HepG2 (cell line): ENCODE measurements around the gene BRPF1.

ENCODE experiments used
- EZH2 ChIP-seq: conservative IDR thresholded peaks from 2 replicates; pipeline ENCODE4 v1.6.1; 2012; ENCODE audit warnings: mild to moderate bottlenecking, low read depth, low read length, moderate library complexity
- FIP1L1 ChIP-seq: fragments of 200-400 bp; formaldehyde crosslinking; IDR thresholded peaks from 2 replicates; pipeline ENCODE4 v1.6.1; 2018; ENCODE audit warnings: low read depth, mild to moderate bottlenecking, low read length, moderate library complexity, borderline replicate concordance; ENCODE audit not compliant: insufficient read depth
- IRF1 ChIP-seq: sonication (generic); formaldehyde crosslinking; IDR thresholded peaks from 2 replicates; pipeline ENCODE4 v1.4.0; 2020; ENCODE audit warnings: low read depth, mild to moderate bottlenecking, missing genetic modification reagents
- MYNN ChIP-seq: sonication (generic); formaldehyde crosslinking; IDR thresholded peaks from 2 replicates; pipeline ENCODE4 v1.4.0; 2020; ENCODE audit warnings: mild to moderate bottlenecking, low read depth, missing genetic modification reagents
- NFYB ChIP-seq: sonication (generic); formaldehyde crosslinking; IDR thresholded peaks from 2 replicates; pipeline ENCODE4 v1.4.0; 2020; ENCODE audit warnings: missing genetic modification reagents
- NR1H2 ChIP-seq: sonication (generic); formaldehyde crosslinking; IDR thresholded peaks from 2 replicates; pipeline ENCODE4 v1.8.1; 2022; ENCODE audit warnings: low read depth, missing genetic modification reagents, borderline replicate concordance
- NR2C2 ChIP-seq: sonication (generic); formaldehyde crosslinking; IDR thresholded peaks from 2 replicates; pipeline ENCODE4 v1.4.0; 2020; ENCODE audit warnings: missing genetic modification reagents, mild to moderate bottlenecking, moderate library complexity, borderline replicate concordance
- PCBP1 ChIP-seq: fragments of 200-400 bp; formaldehyde crosslinking; IDR thresholded peaks from 2 replicates; pipeline ENCODE4 v1.6.1; 2017; ENCODE audit warnings: mild to moderate bottlenecking, low read depth, low read length, borderline replicate concordance
- POLR2A ChIP-seq, 2 experiments: IDR thresholded peaks; 2 replicates each; pipeline ENCODE4 v1.6.1; 2011; ENCODE audit warnings: low read depth in 2 of 2, low read length in 2 of 2, mild to moderate bottlenecking in 1 of 2, moderate library complexity in 1 of 2; ENCODE audit not compliant: insufficient read depth in 1 of 2
- SAP130 ChIP-seq: IDR thresholded peaks from 2 replicates; pipeline ENCODE4 v1.6.1; 2016; ENCODE audit warnings: low read depth
- ZNF274 ChIP-seq: sonication (generic); formaldehyde crosslinking; IDR thresholded peaks from 2 replicates; pipeline ENCODE4 v1.5.1; 2020; ENCODE audit warnings: mild to moderate bottlenecking, missing genetic modification reagents
- ZNF749 ChIP-seq: sonication (generic); formaldehyde crosslinking; IDR thresholded peaks from 2 replicates; pipeline ENCODE4 v1.8.0; 2022; ENCODE audit warnings: mild to moderate bottlenecking, missing genetic modification reagents, moderate library complexity, borderline replicate concordance
- TF ChIP-seq, protein P1 (sequence below): sonication (generic); formaldehyde crosslinking; IDR thresholded peaks from 2 replicates; pipeline ENCODE4 v1.4.0; 2020; ENCODE audit warnings: missing genetic modification reagents

GRCh38 chr3:9712415-9712814, 19.1 kb upstream of the BRPF1 start:
- TF ChIP-seq NR1H2 (no peak), FIP1L1 (no peak), NFYB (CRISPR knock-in tag) (no peak), IRF1 (CRISPR knock-in tag) (no peak), MYNN (CRISPR knock-in tag) (no peak), ZNF274 (CRISPR knock-in tag) (no peak), ZNF749 (CRISPR knock-in tag) (no peak), POLR2A (IDR thresholded peaks at IDR 0.05; ENCODE audit: insufficient read depth in 1 of 2, low read depth in 2 of 2, low read length in 2 of 2) (no peak), EZH2 (no peak), SAP130 (CRISPR knock-in tag) (no peak), NR2C2 (CRISPR knock-in tag) (no peak), PCBP1 (no peak)
- TF ChIP-seq, protein P1, sequence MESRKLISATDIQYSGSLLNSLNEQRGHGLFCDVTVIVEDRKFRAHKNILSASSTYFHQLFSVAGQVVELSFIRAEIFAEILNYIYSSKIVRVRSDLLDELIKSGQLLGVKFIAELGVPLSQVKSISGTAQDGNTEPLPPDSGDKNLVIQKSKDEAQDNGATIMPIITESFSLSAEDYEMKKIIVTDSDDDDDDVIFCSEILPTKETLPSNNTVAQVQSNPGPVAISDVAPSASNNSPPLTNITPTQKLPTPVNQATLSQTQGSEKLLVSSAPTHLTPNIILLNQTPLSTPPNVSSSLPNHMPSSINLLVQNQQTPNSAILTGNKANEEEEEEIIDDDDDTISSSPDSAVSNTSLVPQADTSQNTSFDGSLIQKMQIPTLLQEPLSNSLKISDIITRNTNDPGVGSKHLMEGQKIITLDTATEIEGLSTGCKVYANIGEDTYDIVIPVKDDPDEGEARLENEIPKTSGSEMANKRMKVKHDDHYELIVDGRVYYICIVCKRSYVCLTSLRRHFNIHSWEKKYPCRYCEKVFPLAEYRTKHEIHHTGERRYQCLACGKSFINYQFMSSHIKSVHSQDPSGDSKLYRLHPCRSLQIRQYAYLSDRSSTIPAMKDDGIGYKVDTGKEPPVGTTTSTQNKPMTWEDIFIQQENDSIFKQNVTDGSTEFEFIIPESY (CRISPR knock-in tag), result no peak
